HepG2 (cell line): ENCODE results near the gene DDAH1.

ENCODE experiments used
- FOSL2 ChIP-seq: sonication (generic); formaldehyde crosslinking; IDR thresholded peaks from 2 replicates; pipeline ENCODE4 v1.4.0; 2020; ENCODE audit warnings: missing genetic modification reagents
- GATAD2A ChIP-seq: IDR thresholded peaks from 2 replicates; pipeline ENCODE4 v1.6.1; 2016
- ZNF292 ChIP-seq: sonication (generic); formaldehyde crosslinking; IDR thresholded peaks from 2 replicates; pipeline ENCODE4 v1.8.1; 2022; ENCODE audit warnings: mild to moderate bottlenecking, low read depth, missing genetic modification reagents, borderline replicate concordance
- TF ChIP-seq, protein P1 (sequence below): sonication (generic); formaldehyde crosslinking; IDR thresholded peaks from 2 replicates; pipeline ENCODE4 v1.4.0; 2020; ENCODE audit warnings: mild to moderate bottlenecking, missing genetic modification reagents

DNA sequence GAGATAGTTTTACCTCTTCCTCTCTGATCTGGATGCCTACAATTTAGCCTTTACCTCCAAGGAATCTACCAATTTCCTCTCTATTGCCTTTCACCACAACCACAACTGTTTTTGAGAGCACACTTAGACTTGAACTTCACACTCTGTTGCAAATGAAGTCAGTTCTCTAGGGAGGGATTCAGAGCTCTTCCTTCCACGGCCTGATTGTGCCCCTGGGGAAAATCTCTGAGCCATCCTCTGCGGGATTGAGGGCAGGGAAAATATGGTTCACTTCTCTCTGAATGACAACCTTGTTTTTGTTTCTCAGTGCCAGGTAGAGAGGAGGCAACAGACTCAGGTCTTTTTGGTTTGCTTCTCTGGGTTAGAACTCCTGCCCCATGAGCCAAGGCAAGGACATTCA is 153.1 kb downstream of the DDAH1 start:
- TF ChIP-seq, protein P1, sequence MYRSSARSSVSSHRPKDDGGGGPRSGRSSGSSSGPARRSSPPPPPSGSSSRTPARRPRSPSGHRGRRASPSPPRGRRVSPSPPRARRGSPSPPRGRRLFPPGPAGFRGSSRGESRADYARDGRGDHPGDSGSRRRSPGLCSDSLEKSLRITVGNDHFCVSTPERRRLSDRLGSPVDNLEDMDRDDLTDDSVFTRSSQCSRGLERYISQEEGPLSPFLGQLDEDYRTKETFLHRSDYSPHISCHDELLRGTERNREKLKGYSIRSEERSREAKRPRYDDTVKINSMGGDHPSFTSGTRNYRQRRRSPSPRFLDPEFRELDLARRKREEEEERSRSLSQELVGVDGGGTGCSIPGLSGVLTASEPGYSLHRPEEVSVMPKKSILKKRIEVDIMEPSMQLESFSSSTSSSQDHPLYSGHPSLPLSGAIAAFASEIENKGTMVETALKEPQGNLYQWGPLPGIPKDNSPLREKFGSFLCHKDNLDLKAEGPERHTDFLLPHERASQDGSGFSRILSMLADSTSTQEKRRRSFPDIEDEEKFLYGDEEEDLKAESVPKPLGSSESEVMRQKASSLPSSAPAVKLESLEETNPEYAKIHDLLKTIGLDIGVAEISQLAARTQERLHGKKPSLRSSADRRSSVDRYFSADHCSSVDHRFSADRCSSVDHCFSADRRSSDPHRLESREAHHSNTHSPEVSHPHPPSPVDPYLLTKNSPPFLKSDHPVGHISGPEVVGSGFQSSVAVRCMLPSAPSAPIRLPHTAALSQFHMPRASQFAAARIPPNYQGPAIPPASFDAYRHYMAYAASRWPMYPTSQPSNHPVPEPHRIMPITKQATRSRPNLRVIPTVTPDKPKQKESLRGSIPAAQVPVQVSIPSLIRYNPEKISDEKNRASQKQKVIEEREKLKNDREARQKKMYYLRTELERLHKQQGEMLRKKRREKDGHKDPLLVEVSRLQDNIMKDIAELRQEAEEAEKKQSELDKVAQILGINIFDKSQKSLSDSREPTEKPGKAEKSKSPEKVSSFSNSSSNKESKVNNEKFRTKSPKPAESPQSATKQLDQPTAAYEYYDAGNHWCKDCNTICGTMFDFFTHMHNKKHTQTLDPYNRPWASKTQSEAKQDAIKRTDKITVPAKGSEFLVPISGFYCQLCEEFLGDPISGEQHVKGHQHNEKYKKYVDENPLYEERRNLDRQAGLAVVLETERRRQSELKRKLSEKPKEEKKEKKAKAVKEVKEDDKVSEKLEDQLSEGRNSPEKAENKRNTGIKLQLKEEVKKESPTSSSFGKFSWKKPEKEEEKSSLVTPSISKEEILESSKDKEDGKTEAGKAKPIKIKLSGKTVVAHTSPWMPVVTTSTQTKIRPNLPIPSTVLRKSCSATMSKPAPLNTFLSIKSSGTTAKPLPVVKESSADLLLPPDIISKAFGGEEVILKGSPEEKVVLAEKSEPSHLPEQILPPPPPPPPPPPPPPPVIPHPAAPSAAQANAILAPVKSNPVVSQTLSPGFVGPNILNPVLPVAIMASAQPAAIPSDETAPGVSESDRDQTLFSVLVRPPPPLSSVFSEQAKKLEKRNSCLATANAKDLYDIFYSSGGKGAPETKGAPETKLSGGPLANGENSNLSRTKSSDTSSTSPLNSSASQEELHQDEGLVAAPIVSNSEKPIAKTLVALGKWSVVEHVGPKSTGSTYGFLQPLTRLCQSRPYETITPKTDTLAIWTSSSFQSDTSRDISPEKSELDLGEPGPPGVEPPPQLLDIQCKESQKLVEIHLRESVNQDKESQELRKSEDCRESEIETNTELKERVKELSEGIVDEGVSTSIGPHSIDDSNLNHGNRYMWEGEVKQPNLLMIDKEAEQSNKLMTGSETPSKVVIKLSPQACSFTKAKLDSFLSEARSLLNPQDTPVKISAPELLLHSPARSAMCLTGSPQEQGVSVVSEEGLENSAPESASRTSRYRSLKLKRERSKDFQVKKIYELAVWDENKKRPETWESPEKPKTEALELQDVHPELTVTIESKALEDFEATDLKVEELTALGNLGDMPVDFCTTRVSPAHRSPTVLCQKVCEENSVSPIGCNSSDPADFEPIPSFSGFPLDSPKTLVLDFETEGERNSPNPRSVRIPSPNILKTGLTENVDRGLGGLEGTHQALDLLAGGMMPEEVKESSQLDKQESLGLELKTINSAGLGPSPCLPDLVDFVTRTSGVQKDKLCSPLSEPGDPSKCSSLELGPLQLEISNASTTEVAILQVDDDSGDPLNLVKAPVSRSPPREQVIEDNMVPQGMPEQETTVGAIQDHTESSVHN (CRISPR knock-in tag): no peak
- no peak for TF ChIP-seq GATAD2A (CRISPR knock-in tag)
- no peak for TF ChIP-seq ZNF292 (CRISPR knock-in tag)
- no peak for TF ChIP-seq FOSL2 (CRISPR knock-in tag)
